Measurements from ENCODE around the gene SEC61A2.
"Not testable (repeated sequence)": the region's sequence is repeated elsewhere in the genome, so short reads cannot be mapped to it uniquely, and the experiment has no call there.

SEC61A2 gene

GRCh38 chr10:12129222-12130111 lies at the start of gene SEC61A2:
TSS of gene SEC61A2 (plus strand) at chr10:12129677. CDS start at chr10:12129788, 111 bp downstream.
- peak; percentile 98 to 99 for DNase-seq

- no peak for DNase-seq
Observed at GRCh38 chr10:12081470-12081869, 48.0 kb upstream of the SEC61A2 start.

DNA sequence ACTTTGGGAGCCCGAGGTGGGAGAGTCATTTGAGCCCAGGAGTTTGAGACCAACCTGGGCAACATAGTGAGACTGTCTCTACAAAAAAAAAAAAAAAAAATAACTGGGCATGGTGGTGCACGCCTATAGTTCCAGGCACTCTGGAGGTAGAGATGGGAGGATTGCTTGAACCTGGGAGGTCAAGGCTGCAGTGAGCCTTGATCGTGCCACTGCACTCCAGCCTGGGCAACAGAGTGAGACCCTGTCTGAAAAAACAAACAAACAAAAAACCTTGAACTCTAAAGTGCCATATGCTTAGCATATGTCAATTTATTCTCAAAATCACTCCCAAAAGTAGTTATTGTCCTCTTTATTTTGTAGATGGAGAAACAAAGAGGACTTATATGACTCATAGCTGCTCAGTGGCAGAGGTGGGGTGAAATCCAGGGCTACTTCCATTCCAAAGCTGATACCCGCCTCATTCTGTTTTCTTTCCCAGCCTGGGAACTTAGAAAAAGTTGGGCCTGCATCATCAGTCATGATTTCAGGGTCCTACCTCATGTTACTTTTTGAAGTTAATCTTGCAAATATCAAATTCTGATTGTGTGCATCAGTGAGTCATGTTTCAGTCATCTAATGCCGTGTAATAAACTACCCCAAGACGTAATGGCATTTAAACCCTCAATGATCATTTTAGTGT lies 47.5 kb upstream of the SEC61A2 start:
- DNase-seq = no peak

DNA sequence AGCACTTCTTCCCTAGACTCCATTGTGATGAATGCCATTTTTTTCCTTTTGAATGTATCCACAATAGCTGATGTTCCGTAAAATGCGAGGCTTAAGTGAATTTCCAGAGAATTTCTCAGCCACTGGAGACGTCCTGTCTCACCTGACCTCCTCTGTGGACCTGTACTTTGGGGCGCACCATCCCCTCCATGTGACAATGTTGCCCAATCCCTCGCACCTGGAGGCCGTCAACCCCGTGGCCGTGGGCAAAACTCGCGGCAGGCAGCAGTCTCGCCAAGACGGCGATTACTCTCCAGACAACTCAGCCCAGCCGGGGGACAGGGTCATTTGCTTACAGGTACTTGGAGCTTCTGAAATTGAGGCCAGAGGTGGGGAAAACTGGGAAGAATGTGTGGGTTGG lies 40.6 kb upstream of the SEC61A2 start:
- no peak for DNase-seq

DNA sequence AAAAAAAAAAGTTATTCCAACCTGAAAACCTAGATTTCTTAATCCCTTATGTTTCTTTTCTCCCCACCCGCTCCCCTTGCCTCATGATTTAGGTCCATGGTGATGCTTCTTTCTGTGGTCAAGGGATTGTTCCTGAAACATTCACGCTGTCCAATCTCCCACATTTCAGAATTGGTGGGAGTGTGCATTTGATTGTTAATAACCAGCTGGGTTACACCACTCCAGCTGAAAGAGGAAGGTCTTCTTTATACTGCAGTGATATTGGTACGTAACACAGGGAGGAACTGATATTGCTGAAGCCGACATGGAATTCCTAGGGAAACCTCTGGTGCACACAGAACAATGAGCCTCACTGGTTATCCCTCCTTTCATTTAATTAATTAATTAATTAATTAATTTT lies 38.1 kb upstream of the SEC61A2 start:
- DNase-seq = no peak

DNA sequence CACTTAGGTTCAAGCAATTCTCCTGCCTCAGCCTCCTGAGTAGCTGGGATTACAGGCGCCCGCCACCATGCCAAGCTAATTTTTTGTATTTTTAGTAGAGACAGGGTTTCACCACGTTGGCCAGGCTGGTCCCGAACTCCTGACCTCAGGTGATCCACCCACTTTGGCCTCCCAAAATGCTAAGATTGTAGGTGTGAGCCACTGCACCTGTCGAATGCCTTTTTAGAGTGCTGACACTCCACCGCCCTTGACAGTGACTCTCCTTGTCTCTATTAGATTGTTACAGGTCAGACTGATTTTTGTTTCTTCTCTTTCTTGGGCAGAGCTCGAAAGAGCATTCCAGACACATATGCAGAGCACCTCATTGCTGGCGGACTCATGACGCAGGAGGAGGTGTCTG lies 32.1 kb upstream of the SEC61A2 start:
- not testable (repeated sequence) for DNase-seq

DNA sequence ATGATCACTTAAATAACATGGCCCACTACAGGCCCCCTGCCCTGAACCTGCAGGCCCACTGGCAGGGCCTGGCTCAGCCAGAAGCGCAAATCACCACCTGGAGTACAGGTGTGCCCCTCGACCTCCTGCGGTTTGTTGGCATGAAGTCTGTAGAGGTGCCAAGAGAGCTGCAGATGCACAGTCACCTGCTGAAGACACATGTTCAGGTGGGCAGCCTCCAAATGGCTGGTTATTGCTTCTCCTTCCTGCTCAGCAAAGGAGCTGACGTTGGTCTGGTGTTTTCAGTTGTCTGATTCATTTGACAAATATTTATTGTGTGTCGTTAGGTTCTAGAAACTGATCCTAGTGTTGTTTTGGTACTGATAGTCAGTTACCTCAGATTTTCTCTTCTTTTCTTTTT lies 31.7 kb upstream of the SEC61A2 start:
- DNase-seq = no peak

DNA sequence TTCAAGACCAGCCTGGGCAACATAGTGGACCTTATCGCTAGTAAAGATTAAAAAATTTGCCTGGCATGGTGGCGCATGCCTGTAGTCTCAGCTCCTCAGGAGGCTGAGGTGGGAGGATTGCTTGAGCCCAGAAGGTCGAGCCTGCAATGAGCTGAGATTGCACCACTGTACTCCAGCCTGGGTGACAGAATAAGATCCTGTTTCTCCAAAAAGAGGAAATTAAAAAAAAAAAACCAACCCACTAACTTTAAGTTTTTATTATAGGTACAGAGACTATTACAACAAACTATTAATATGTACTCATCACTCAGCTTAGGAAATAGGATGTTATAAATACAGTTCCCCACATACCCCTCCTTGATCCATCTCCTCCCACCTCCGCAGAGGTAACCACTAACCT lies 30.5 kb upstream of the SEC61A2 start:
- no peak for DNase-seq

- no peak for DNase-seq
Observed at GRCh38 chr10:12103802-12104201, 25.7 kb upstream of the SEC61A2 start.

- DNase-seq = no peak
Observed at GRCh38 chr10:12107781-12108180, 21.7 kb upstream of the SEC61A2 start.

DNA sequence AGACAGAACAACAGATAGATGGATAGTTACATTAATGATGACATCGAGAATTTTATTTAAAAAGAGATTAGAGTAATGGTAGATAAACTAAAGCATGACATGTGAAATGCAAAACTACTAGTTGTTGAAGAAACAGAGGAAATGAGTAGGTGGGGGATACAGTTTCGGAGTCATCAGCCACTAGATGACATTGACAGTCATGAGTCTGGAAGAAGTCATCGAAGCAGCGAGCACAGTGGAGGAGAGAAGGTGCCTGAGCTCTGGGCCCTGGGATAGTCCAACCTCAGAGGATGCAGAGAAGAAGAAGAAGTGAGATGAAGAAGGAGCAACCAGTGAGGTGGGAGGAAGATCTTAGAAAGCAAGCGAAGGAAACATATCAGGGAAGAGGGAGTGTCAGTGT lies 20.2 kb upstream of the SEC61A2 start:
- DNase-seq = no peak

GRCh38 chr10:12111528-12111927 lies 17.9 kb upstream of the SEC61A2 start:
- no peak for DNase-seq

DNA sequence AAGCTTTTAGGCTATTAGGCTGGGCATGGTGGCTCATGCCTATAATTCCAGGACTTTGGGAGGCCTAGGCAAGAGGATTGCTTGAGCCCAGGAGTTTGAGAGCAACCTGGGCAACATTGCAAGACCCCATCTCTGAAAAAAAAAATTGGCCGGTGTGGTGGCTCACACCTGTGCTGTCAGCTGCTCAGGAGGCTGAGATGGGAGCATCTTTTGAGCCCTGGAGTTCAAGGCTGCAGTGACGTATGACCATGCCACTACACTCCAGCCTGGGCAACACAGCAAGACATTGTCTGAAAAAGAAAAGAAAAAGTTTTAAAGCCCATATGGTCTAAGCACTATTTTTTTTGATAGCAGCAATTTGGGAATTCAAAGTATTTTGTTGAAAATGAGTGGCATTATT lies 15.8 kb upstream of the SEC61A2 start:
- no peak for DNase-seq

- no peak for DNase-seq
Observed at GRCh38 chr10:12121673-12122072, 7.8 kb upstream of the SEC61A2 start.

- DNase-seq = no peak
Observed at GRCh38 chr10:12130237-12130872, 878 bp downstream of the SEC61A2 start.

- DNase-seq = no peak
Observed at GRCh38 chr10:12135631-12136030, 6.2 kb downstream of the SEC61A2 start.

DNA sequence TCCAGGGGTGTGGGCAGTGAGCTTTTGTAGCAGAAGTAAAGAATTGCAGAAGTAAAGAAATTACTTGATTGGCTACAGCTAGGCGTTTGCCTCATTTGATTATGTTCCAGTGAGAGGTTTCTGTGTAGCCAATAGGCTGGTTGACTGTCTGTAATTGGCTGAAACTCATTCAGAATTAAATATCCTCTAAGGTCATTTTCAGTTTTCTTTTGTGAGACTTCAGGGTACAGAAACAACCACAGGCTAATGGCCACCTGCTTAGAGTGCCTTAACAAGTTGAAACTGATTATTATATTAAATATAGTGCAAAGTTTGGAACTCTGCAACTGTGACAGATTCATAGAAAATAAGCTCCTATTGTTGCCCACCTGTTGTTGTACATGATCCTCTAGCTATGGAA lies 10.6 kb downstream of the SEC61A2 start:
- no peak for DNase-seq

GRCh38 chr10:12144538-12144937 lies 15.1 kb downstream of the SEC61A2 start:
- no peak for DNase-seq

GRCh38 chr10:12150163-12150562 lies 20.7 kb downstream of the SEC61A2 start:
- no peak for DNase-seq

GRCh38 chr10:12154516-12154915 lies 25.0 kb downstream of the SEC61A2 start:
- DNase-seq = no peak

GRCh38 chr10:12156367-12157123 lies 27.1 kb downstream of the SEC61A2 start:
- DNase-seq = no peak

GRCh38 chr10:12158111-12158510 lies 28.6 kb downstream of the SEC61A2 start:
- no peak for DNase-seq

DNA sequence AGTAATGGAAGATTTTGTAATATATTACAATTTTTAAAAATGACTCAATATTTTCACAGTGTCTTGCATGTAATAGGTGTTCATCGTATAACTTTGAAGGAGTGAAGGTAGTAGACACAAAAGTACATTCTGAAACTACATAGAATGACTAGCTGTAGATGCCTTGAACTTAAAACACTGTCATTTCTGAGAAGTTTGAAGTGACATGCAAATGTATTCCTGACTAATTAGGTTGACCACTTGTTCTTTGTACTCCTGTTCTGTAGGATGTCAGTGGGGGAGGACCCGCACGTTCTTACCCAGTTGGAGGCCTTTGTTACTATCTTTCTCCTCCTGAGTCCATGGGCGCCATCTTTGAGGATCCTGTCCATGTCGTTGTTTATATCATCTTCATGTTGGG lies 31.2 kb downstream of the SEC61A2 start:
- DNase-seq = no peak
